Body of pancreas (tissue), 4 donors: ENCODE measurements around the gene UMODL1. TPM values are rescaled to one million over a fixed set of nuclear protein-coding genes. Genes with fewer than 3 reads are reported as not detected.
"Not testable (repeated sequence)": the region's sequence is repeated elsewhere in the genome, so short reads cannot be mapped to it uniquely, and the experiment has no call there.

Experiments
- ATAC-seq: fragments of 150-250 bp; one replicate; pipeline ENCODE4 v1.9.1; 2016
- DNase-seq, 4 donors: peaks; one replicate each; pipeline ENCODE4 v3.0.0-alpha.2; 2019
- H3K27ac ChIP-seq, 4 donors: fragments of 200-600 bp; sonication (generic); 1 replicate in 3 of 4; 2 replicates in 1 of 4; pipeline versions ENCODE4 v1.5.1 to v1.6.1; 2016 to 2019; ENCODE audit warnings: mild to moderate bottlenecking in 1 of 4, mixed read lengths in 1 of 4, moderate library complexity in 1 of 4
- H3K27me3 ChIP-seq, 2 donors: fragments of 200-600 bp; sonication (generic); one replicate each; pipeline ENCODE4 v1.6.0; 2016; ENCODE audit warnings: mild to moderate bottlenecking in 1 of 2
- H3K36me3 ChIP-seq, 2 donors: fragments of 200-600 bp; sonication (generic); replicated peaks in 1 of 2; 2 replicates each; pipeline ENCODE4 v1.5.1; 2016; ENCODE audit warnings: low read depth in 2 of 2; ENCODE audit not compliant: insufficient read depth in 1 of 2
- H3K4me1 ChIP-seq: fragments of 200-600 bp; sonication (generic); one replicate; pipeline ENCODE4 v1.6.0; 2016
- H3K4me3 ChIP-seq, 2 donors: fragments of 200-600 bp; sonication (generic); 1 replicate in 1 of 2; 2 replicates in 1 of 2; pipeline ENCODE4 v1.5.1; 2016 to 2019
- H3K9me3 ChIP-seq, 3 donors: fragments of 200-600 bp; sonication (generic); 1 replicate in 2 of 3; 2 replicates in 1 of 3; pipeline ENCODE4 v1.5.1; 2016
- POLR2A ChIP-seq, 3 donors: fragments of 450-650 bp; IDR thresholded peaks; one replicate each; pipeline ENCODE4 v1.6.1; 2016; ENCODE audit warnings: antibody characterized with exemption in 3 of 3, mild to moderate bottlenecking in 2 of 3
- WGBS, 2 donors: methylation state at CpG; one replicate each; pipeline ENCODE4 v1.1.5; 2017; 5-methylcytosine and 5-hydroxymethylcytosine counted together
- intact Hi-C: fragments of 100-400 bp; cut with DNase I; formaldehyde crosslinking; loops from one replicate; pipeline ENCODE4 v1.15.1; 2023
- total RNA-seq, 2 donors: library from RNA; depleted of rRNA; stranded (reverse); fragments of >200 nt; gene quantifications; one replicate each; pipeline ENCODE4 v1.1.0, GENCODE V29; 2016
- TF ChIP-seq, protein P1 (sequence below), 7 experiments: fragments of 450-650 bp in 4 of 7; fragments of 200-600 bp in 3 of 7; sonication (generic) in 3 of 7; IDR thresholded peaks; one replicate each; pipeline ENCODE4 v1.5.1; 2016 to 2019; ENCODE audit warnings: antibody characterized with exemption in 7 of 7

UMODL1 gene
- total RNA-seq, 2 donors from 2014 or later: not detected

DNA sequence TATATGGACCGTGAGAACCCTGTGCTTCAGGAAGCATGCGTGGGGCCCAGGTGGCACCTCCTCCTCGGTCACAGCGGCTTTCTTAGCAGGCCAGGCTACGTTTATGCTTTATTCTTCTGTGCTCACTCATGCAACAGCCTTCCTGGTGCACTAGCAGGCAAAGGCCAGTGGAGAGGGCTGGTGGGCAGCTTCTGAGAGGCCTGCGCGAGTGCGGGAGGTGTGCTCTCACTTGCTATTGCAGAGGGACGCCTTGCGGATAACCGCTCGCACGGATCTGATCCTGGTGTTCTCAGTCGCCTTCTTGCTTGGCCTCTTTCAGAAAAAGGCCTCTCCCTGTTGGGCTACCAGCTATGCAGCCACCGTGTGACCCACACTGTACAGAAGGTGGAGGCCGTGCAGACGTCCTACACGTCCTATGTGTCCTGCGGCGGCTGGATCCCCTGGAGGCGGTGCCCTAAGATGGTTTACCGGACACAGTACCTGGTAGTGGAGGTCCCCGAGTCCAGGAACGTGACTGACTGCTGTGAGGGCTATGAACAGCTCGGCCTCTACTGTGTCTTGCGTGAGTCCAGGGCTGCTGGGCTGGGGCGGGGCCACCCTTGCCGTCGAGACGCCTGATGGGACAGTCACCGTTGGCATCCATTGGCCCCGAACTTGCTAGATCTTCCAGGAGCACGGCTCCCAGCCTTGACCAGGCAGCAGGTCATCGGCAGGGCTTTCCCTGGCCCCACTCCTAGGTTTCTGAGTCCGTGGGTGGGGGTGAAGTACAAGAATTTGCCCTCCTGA lies 4.8 kb downstream of the UMODL1 start:
- TF ChIP-seq, protein P1, sequence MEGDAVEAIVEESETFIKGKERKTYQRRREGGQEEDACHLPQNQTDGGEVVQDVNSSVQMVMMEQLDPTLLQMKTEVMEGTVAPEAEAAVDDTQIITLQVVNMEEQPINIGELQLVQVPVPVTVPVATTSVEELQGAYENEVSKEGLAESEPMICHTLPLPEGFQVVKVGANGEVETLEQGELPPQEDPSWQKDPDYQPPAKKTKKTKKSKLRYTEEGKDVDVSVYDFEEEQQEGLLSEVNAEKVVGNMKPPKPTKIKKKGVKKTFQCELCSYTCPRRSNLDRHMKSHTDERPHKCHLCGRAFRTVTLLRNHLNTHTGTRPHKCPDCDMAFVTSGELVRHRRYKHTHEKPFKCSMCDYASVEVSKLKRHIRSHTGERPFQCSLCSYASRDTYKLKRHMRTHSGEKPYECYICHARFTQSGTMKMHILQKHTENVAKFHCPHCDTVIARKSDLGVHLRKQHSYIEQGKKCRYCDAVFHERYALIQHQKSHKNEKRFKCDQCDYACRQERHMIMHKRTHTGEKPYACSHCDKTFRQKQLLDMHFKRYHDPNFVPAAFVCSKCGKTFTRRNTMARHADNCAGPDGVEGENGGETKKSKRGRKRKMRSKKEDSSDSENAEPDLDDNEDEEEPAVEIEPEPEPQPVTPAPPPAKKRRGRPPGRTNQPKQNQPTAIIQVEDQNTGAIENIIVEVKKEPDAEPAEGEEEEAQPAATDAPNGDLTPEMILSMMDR (IDR thresholded peaks at IDR 0.05): no peak
- TF ChIP-seq POLR2A (IDR thresholded peaks at IDR 0.05): no peak
- intact Hi-C loops: no loop called here
- WGBS, 2 donors: 89 to 92% methylated on average over 19 to 35 of the region's 35 CpGs
- H3K36me3 ChIP-seq: no peaks in the 10 kb centered on the region
- no peak overlapping the region for H3K4me3 ChIP-seq
- H3K27ac ChIP-seq: no peak overlapping the region
- H3K4me1 ChIP-seq: no peaks in the 10 kb centered on the region
- DNase-seq (no peak), ATAC-seq (no peak)
- no peaks in the 10 kb centered on the region for H3K27me3 ChIP-seq
- no peaks in the 10 kb centered on the region for H3K9me3 ChIP-seq

DNA sequence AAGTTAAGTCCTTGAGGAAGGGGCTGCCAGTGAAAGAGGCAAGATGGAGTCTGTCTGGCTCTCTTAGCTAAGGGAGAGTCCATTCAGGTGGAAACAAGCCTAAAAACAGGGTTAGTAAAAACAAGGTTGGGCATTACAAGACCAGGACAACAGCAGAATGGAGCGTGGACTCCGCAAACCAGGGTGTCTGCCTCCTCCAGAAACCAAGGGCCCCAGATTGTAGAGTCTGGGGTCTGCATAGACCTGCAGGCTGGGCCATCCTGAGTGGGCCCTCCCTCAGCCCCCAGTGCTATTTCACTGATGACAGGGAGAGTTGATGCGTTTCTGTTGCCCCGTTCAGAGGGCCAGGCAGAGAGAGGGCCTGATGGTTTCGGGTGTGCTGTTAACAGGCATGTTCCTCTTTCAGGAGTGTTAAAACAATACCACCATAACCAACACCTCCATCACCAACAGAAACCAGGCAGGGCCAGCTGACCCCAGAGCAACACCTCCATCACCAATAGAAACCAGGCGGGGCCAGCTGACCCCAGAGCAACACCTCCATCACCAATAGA lies 6.6 kb downstream of the UMODL1 start:
- H3K9me3 ChIP-seq, intact Hi-C loops, H3K27me3 ChIP-seq, H3K36me3 ChIP-seq, H3K4me3 ChIP-seq, DNase-seq, H3K27ac ChIP-seq, ATAC-seq, H3K4me1 ChIP-seq: not testable (repeated sequence)
- WGBS, 2 donors: 91 to 93% methylated on average over 4 to 5 of the region's 6 CpGs

DNA sequence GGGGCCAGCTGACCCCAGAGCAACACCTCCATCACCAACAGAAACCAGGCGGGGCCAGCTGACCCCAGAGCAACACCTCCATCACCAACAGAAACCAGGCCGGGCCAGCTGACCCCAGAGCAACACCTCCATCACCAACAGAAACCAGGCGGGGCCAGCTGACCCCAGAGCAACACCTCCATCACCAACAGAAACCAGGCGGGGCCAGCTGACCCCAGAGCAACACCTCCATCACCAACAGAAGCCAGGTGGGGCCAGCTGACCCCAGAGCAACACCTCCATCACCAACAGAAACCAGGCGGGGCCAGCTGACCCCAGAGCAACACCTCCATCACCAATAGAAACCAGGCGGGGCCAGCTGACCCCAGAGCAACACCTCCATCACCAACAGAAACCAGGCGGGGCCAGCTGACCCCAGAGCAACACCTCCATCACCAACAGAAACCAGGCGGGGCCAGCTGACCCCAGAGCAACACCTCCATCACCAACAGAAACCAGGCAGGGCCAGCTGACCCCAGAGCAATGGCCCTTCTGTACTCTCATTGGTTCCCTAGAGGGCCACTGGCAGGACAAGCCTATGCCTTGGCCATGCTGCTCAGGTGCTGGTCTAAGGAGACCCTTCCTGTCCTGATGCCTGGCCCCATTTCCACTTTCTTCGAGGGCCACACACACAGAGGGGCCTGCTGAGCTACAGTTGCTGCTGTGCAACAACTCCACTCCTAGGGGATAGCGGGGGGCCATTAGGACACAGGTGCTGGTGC lies 7.3 kb downstream of the UMODL1 start:
- H3K27me3 ChIP-seq, H3K4me3 ChIP-seq, intact Hi-C loops, H3K9me3 ChIP-seq, DNase-seq, H3K27ac ChIP-seq, ATAC-seq, H3K4me1 ChIP-seq, H3K36me3 ChIP-seq: not testable (repeated sequence)
- 73 to 100% methylated on average over 1 to 3 of the region's 10 CpGs for WGBS, 2 donors

DNA sequence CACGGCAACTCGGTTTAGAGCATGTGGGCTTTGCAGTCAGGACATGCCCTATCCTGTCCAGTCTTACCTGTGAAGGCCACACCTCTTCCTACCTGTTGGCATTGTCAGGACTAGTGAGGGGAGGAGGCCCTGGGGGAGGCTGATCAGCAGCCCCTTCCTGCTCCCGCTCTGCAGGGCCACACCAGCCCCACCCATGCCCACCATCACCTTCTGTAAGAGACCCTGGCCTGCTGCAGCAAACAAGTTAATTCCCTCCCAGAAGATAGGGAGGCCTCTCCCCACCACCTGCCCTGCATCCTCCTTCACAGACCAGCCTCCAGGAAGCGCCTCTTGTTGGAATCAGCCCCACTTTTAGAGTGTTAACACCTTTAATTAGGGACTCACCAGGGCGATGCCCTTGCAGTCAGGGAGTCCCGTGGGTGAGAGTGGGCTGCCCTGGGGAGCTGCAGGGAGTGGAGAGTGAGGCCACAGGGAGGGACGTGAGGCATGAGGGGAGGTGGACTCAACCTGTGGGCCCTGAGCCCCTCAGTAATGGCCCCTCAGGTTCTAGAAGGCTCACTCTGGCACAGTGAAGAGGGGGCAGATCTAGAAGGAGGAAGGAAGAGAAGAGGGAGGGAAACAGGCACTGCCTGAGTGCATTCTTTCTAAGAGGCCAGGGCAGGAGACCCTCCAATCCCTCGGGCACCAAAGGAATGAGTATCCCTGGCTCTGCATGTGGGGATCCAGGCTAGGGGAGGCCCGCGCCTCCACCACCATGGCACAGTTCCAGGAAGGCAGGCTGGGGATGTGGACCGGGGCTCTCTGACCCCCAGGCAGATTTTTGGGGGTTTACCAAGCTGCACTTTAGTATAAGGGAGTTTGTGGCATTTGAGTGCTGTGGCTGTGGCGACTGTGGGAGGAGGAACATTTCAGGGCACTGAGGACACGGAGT lies 8.2 kb downstream of the UMODL1 start:
- H3K36me3 ChIP-seq: no peaks in the 10 kb centered on the region
- 75 to 86% methylated on average over 10 to 11 of the region's 13 CpGs for WGBS, 2 donors
- no peaks in the 10 kb centered on the region for H3K27me3 ChIP-seq
- TF ChIP-seq, protein P1 (IDR thresholded peaks at IDR 0.05): no peak
- TF ChIP-seq POLR2A (IDR thresholded peaks at IDR 0.05): no peak
- H3K4me3 ChIP-seq: no peak overlapping the region
- DNase-seq: no peak
- no peak for ATAC-seq
- H3K9me3 ChIP-seq: no peaks in the 10 kb centered on the region
- no peaks in the 10 kb centered on the region for H3K4me1 ChIP-seq
- no peak overlapping the region for H3K27ac ChIP-seq
- intact Hi-C loops: no loop called here

DNA sequence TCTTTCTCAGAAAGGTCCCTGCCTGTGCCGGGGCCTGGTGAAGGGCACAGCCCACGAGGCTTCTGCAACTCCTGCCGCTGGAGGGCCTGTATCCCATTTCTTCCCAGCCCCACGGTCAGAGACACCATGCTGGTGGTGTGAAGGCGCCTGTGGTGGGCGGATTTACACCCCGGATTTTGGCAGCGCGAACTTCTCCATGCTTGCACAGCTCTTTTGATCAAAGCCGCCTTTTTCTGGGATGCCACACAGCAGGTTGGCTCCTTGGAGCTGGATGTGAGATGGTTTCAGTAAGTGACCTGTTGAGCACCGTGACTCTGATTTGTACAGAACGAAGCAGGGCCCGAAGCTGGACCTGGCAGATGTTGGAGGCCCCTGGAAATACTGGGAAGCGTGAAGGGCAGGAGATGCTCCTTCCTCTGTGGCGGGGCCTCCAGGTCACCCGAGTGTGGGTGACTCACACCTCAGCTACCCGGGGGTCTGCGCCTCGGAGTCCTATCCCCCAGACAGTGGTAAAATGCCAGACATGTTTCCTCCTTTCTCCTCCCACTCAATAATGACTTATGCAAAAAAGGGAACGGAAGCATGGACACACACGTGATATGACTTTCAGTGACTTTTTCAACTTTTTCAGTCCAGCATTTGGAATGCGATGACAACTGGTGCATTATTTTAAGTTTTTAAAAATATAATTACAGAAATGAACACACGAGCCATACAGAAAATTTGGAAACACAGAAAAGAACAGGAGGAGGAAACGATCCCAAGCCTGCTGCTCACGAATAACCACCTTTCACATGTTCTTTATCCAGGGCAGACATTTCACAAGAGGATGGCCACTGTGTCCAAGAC lies 9.0 kb downstream of the UMODL1 start:
- peak in 1 of 4 donors; percentile 26 for DNase-seq
- Histone ChIP-seq H3K4me1 (no peaks in the 10 kb centered on the region), H3K9me3 (no peaks in the 10 kb centered on the region), H3K27ac (no peak overlapping the region), H3K4me3 (no peak overlapping the region), H3K27me3 (no peaks in the 10 kb centered on the region), H3K36me3 (no peaks in the 10 kb centered on the region)
- intact Hi-C loops: no loop called here
- no peak for ATAC-seq
- TF ChIP-seq, protein P1 (IDR thresholded peaks at IDR 0.05): no peak
- 70 to 74% methylated on average over 11 to 25 of the region's 25 CpGs for WGBS, 2 donors
